Measurements from ENCODE around the gene DAPK1.

The DAPK1 gene

DNA sequence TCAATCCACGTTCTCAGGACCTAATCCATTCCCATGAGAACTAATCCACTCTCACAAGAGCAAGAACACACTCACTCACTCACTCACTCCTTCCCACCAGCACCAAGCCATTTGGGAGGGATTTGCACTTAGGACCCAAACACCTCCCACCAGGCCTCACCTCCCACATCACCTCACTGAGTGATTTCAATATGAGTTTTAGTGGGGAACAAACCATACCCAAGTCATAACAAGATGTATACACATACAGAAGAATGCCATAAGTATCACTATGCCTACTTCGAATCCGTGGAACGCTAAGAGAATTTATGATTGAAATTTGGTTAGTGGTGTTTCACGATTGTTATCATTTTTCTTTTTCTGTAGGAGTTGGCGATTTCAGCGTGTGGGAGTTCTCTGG is 199.0 kb downstream of the DAPK1 start:
- TF ChIP-seq, protein P1, sequence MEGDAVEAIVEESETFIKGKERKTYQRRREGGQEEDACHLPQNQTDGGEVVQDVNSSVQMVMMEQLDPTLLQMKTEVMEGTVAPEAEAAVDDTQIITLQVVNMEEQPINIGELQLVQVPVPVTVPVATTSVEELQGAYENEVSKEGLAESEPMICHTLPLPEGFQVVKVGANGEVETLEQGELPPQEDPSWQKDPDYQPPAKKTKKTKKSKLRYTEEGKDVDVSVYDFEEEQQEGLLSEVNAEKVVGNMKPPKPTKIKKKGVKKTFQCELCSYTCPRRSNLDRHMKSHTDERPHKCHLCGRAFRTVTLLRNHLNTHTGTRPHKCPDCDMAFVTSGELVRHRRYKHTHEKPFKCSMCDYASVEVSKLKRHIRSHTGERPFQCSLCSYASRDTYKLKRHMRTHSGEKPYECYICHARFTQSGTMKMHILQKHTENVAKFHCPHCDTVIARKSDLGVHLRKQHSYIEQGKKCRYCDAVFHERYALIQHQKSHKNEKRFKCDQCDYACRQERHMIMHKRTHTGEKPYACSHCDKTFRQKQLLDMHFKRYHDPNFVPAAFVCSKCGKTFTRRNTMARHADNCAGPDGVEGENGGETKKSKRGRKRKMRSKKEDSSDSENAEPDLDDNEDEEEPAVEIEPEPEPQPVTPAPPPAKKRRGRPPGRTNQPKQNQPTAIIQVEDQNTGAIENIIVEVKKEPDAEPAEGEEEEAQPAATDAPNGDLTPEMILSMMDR (IDR thresholded peaks at IDR 0.05; ENCODE audit: insufficient read depth, low read length, missing control alignments) = no peak
- DNase-seq (ENCODE audit: low read depth, low spot score) = no peak
- H3K4me3 ChIP-seq (ENCODE audit: low read depth, low read length) = no peak overlapping the region
- CTCF ChIA-PET = interaction anchor here (2.1 kb wide), 1 partner anchor 13 kb away, joined by 15 read pairs; no protein-coding TSS in a partner anchor
- POLR2A ChIA-PET = no interaction called here

DNA sequence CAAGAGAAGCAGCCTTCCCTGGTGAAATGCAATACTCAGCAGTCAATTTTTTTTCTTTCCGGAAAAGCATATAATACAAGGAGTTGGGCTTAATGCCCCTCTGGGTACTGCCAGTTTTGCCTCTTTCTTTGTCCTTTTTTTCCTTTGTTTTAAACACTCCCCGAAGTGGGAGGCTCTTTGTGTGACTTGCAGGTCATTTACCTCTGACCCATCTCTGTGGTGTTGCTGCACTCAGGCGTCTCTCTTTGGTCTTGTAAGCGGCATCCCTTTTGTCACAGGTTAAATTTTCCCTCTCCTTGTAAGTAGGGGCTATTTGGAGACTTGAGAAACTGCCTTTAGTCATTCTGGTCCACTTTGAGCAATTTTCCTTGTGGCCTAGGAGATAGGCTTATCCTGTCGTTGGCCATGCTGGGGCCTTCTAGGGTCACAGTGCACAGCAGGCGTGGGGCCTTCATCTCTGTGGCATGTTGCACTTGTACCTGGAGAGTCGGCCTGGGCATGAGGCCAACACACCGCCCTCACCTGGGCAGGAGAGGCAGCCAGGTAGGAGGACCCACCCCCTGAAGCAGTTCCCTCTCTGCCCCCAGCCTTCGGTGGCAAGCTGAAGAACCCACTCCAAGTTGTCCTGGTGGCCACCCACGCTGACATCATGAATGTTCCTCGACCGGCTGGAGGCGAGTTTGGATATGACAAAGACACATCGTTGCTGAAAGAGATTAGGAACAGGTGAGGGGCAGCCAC is 200.6 kb downstream of the DAPK1 start:
- DNase-seq (ENCODE audit: low read depth, low spot score) = no peak
- H3K4me3 ChIP-seq (ENCODE audit: low read depth, low read length) = no peak overlapping the region

DNA sequence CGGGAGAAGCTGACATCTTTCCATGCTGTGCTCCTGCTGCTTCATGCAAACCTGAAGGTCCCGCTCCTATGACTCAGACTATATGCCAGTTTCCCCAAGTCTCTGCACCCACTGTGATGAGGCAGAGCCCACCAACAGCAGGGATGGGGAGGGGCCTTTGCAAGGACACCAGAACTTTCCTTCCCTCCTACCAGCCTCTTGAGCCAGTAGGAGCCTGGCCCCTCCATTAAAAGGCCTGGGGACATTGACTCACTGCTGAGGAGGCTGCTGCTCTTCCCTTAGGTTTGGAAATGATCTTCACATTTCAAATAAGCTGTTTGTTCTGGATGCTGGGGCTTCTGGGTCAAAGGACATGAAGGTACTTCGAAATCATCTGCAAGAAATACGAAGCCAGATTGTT is 202.2 kb downstream of the DAPK1 start:
- TF ChIP-seq, protein P1 (IDR thresholded peaks at IDR 0.05; ENCODE audit: insufficient read depth, low read length, missing control alignments) = no peak
- DNase-seq (ENCODE audit: low read depth, low spot score) = no peak
- ChIA-PET CTCF (interaction anchor here (1.0 to 5.6 kb wide), 5 partner anchors 12 to 113 kb away, joined by 3 to 32 read pairs (median 8); no protein-coding TSS in a partner anchor), POLR2A (no interaction called here)
- no peak overlapping the region for H3K4me3 ChIP-seq (ENCODE audit: low read depth, low read length)

More for the DNA sequence above, 200.6 kb downstream of the DAPK1 start:
- POLR2A ChIA-PET = no interaction called here
- TF ChIP-seq, protein P1 (IDR thresholded peaks at IDR 0.05; ENCODE audit: insufficient read depth, low read length, missing control alignments) = no peak
- CTCF ChIA-PET = interaction anchor here (0.8 to 2.1 kb wide), 3 partner anchors 14 to 114 kb away, joined by 3 to 15 read pairs (median 4); no protein-coding TSS in a partner anchor

DNA sequence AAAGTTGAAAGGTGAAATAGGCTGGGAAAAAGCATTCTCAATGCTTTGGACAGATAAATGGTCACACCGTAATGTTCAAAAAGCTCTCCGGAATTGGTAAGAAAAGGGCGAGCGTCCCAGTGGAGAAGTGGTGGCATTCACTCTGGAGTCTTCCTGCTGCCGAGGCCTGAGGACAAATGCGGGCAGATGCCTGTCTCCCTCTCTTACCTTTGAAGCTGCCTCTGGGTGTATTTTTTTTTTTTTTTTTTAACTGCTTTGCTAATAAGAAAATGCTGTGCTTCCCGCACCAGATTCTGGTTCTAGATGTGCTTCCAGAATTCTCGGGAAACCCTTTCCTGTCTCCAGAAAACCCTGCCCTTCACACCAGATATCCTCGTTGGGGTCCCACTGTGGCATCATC is 203.8 kb downstream of the DAPK1 start:
- ChIA-PET CTCF (interaction anchor here (2.1 to 5.6 kb wide), 5 partner anchors 12 to 112 kb away, joined by 6 to 32 read pairs (median 8); no protein-coding TSS in a partner anchor), POLR2A (interaction anchor here (0.7 kb wide), 1 partner anchor 607 kb away, joined by 3 read pairs; no protein-coding TSS in a partner anchor)
- H3K4me3 ChIP-seq (ENCODE audit: low read depth, low read length) = no peak overlapping the region
- no peak for DNase-seq (ENCODE audit: low read depth, low spot score)
- TF ChIP-seq, protein P1 (IDR thresholded peaks at IDR 0.05; ENCODE audit: insufficient read depth, low read length, missing control alignments) = no peak

DNA sequence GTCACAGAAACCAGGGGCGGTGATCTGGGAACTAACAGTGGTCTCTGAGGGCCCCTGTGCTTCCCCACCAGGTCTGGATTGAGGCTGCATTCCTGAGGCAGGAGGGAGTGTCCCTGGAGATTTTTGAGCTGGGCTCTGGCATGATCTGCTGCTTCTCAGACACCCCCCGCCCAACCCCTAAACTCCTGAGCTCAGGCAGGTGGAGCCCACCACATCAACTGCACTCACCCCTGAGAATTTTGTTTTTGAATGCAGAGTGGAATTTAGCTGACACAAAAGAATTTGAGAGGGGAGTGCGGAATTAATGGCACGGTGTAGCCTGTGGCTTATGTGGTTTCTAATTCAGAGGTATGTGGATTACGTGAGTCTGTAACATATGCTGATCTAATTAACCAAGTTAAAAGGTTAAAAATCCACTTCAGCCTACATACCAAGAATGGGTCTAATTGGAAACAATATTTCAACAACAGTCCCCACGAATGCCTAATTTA is 204.3 kb downstream of the DAPK1 start:
- DNase-seq (ENCODE audit: low read depth, low spot score) = no peak
- ChIA-PET POLR2A (interaction anchor here (0.7 kb wide), 1 partner anchor 607 kb away, joined by 3 read pairs; no protein-coding TSS in a partner anchor), CTCF (interaction anchor here (2.1 to 5.6 kb wide), 3 partner anchors 12 to 22 kb away, joined by 7 to 32 read pairs (median 8); no protein-coding TSS in a partner anchor)
- no peak overlapping the region for H3K4me3 ChIP-seq (ENCODE audit: low read depth, low read length)
- TF ChIP-seq, protein P1 (IDR thresholded peaks at IDR 0.05; ENCODE audit: insufficient read depth, low read length, missing control alignments) = no peak

DNA sequence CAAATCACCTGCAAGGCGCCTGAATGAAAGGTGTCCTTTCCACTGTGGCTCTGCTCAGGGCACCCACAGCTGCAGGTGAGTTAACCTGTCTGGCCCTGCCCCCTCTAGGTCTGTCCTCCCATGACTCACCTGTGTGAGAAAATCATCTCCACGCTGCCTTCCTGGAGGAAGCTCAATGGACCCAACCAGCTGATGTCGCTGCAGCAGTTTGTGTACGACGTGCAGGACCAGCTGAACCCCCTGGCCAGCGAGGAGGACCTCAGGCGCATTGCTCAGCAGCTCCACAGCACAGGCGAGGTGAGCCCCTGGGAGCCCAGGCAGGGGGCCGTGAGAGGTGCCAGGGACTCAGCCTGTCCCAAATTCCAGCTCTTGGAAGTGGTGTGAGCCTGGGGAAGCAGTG is 205.3 kb downstream of the DAPK1 start:
- no peak overlapping the region for H3K4me3 ChIP-seq (ENCODE audit: low read depth, low read length)
- ChIA-PET CTCF (interaction anchor here (1.1 to 5.6 kb wide), 2 partner anchors 18 to 24 kb away, joined by 3 to 32 read pairs; no protein-coding TSS in a partner anchor), POLR2A (no interaction called here)
- TF ChIP-seq, protein P1 (IDR thresholded peaks at IDR 0.05; ENCODE audit: insufficient read depth, low read length, missing control alignments) = no peak
- no peak for DNase-seq (ENCODE audit: low read depth, low spot score)
